Retinal pigment epithelial cell (primary cell): ENCODE results near the gene CELSR2.

Experiments
- DNase-seq: peaks from one replicate; pipeline ENCODE4 v3.0.0-alpha.2; 2010; ENCODE audit warnings: low read depth
- H3K4me3 ChIP-seq: 2 replicates; pipeline ENCODE4 v1.5.1; 2011; ENCODE audit warnings: mild to moderate bottlenecking, low read length, control low read depth, moderate library complexity
- TF ChIP-seq, protein P1 (sequence below): conservative IDR thresholded peaks from 2 replicates; pipeline ENCODE4 v1.5.1; 2011; ENCODE audit warnings: low read depth, low read length, control low read depth, inconsistent platforms

CELSR2 gene

DNA sequence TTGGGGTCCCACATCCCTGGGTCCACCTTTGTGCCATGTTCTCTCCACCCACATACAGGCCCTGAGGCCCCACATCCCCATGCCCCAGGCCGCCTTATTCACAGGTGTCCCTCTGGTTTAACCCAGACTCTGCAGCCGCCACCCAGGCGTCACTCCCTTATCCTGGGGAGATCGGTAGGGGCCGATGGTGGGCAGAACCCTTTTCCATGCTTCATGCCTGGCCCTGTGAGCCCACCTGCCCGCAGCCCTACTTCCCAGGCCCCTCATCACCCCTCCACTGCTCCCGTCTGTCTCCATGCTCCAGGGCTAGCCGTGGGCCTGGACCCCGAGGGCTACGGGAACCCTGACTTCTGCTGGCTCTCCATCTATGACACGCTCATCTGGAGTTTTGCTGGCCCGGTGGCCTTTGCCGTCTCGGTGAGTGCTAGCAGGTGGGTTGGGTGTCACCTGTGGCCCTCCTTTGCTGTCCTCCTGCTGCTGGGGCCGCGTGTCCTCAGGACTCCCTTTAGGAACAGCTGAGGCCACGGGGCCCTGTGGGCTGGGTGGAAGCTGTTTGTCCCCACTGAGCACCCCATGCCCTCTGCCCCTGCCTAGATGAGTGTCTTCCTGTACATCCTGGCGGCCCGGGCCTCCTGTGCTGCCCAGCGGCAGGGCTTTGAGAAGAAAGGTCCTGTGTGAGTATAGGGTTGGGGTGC lies 21.4 kb downstream of the CELSR2 start:
- no peak for DNase-seq
- no peak overlapping the region for H3K4me3 ChIP-seq
- TF ChIP-seq, protein P1, sequence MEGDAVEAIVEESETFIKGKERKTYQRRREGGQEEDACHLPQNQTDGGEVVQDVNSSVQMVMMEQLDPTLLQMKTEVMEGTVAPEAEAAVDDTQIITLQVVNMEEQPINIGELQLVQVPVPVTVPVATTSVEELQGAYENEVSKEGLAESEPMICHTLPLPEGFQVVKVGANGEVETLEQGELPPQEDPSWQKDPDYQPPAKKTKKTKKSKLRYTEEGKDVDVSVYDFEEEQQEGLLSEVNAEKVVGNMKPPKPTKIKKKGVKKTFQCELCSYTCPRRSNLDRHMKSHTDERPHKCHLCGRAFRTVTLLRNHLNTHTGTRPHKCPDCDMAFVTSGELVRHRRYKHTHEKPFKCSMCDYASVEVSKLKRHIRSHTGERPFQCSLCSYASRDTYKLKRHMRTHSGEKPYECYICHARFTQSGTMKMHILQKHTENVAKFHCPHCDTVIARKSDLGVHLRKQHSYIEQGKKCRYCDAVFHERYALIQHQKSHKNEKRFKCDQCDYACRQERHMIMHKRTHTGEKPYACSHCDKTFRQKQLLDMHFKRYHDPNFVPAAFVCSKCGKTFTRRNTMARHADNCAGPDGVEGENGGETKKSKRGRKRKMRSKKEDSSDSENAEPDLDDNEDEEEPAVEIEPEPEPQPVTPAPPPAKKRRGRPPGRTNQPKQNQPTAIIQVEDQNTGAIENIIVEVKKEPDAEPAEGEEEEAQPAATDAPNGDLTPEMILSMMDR = no peak

DNA sequence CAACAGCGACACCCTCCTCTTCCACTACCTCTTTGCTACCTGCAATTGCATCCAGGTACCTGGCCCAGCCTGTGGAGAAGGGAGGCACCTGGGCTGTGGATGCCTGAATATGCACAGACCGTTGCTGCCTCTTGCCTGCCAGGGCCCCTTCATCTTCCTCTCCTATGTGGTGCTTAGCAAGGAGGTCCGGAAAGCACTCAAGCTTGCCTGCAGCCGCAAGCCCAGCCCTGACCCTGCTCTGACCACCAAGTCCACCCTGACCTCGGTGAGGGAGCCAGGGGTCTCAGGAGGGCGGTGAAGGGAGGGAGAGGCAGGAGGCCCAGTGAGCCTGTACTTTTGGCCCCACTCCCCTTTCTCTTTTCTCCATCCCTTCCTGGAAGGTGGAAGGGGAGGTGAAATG lies 22.1 kb downstream of the CELSR2 start:
- no peak overlapping the region for H3K4me3 ChIP-seq
- TF ChIP-seq, protein P1 = no peak

DNA sequence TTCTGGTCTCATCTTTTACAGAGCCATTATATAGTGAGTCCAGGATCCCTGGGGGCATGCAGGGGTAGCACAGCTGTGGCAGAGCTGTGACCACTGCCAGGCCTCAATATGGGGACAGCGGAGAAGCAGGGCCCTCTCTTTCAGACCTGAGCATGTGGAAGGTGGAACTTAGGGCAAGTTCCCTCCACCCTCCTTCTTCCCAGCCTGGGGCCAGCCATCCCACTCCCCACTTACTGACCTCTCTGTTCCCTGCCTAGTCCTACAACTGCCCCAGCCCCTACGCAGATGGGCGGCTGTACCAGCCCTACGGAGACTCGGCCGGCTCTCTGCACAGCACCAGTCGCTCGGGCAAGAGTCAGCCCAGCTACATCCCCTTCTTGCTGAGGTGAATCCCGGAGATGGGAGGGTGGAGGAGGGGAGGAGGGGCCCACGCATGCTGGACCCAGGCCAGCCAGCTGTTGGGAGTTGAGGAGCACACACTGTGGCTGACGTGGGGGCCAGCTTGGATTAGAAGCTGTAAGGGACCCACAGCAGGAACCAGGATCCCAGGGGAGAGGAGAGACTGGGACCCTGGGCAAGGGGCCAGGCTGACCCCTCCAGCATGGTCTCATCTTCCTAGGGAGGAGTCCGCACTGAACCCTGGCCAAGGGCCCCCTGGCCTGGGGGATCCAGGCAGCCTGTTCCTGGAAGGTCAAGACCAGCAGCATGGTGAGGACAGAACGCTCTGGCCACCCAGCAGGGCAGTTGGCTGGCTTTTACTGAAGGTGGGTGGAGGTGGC lies 22.9 kb downstream of the CELSR2 start:
- no peak overlapping the region for H3K4me3 ChIP-seq
- no peak for DNase-seq

More for the DNA sequence above, 22.1 kb downstream of the CELSR2 start:
- no peak for DNase-seq

DNA sequence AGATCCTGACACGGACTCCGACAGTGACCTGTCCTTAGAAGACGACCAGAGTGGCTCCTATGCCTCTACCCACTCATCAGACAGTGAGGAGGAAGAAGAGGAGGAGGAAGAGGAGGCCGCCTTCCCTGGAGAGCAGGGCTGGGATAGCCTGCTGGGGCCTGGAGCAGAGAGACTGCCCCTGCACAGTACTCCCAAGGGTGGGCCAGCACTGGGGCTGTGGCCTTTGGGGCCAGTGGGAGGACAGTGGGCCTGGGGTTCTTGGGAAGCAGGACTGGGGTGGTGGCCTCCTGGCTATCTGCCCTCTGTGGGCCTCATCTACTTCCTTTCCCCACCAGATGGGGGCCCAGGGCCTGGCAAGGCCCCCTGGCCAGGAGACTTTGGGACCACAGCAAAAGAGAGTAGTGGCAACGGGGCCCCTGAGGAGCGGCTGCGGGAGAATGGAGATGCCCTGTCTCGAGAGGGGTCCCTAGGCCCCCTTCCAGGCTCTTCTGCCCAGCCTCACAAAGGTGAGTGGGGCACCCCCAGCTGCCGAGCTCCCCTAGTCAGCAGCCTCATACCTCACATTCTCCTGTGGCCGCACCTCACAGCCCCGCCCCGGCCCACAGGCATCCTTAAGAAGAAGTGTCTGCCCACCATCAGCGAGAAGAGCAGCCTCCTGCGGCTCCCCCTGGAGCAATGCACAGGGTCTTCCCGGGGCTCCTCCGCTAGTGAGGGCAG lies 23.6 kb downstream of the CELSR2 start:
- no peak for DNase-seq
- TF ChIP-seq, protein P1 = peak; percentile 4
- no peak overlapping the region for H3K4me3 ChIP-seq

More for the DNA sequence above, 22.9 kb downstream of the CELSR2 start:
- TF ChIP-seq, protein P1 = no peak

DNA sequence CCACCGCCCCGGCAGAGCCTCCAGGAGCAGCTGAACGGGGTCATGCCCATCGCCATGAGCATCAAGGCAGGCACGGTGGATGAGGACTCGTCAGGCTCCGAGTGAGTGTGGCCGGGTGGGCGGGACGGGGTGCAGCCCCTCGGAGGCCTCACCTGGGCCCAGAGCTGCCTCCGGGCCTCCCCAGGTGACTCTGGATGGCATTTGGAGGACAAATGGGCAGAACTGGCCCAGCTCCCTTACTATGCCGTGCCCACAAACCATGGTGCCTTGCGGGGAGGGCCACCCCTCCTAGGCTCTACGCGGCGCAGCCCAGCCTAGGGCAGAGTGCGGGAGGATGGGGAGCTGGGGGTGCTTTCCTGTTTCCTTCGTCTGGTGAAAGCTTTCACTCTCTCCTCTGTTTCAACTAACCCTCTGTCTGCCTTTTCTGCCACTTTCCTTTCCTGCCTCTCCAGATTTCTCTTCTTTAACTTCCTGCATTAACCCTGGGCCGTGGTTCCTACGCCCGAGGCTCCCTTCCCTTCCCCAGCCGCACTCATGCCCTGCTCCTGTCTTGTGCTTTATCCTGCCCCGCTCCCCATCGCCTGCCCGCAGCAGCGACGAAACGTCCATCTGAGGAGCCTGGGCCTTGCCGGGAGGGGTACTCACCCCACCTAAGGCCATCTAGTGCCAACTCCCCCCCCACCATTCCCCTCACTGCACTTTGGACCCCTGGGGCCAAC lies 24.4 kb downstream of the CELSR2 start:
- no peak for DNase-seq
- no peak overlapping the region for H3K4me3 ChIP-seq
- TF ChIP-seq, protein P1 = no peak

DNA sequence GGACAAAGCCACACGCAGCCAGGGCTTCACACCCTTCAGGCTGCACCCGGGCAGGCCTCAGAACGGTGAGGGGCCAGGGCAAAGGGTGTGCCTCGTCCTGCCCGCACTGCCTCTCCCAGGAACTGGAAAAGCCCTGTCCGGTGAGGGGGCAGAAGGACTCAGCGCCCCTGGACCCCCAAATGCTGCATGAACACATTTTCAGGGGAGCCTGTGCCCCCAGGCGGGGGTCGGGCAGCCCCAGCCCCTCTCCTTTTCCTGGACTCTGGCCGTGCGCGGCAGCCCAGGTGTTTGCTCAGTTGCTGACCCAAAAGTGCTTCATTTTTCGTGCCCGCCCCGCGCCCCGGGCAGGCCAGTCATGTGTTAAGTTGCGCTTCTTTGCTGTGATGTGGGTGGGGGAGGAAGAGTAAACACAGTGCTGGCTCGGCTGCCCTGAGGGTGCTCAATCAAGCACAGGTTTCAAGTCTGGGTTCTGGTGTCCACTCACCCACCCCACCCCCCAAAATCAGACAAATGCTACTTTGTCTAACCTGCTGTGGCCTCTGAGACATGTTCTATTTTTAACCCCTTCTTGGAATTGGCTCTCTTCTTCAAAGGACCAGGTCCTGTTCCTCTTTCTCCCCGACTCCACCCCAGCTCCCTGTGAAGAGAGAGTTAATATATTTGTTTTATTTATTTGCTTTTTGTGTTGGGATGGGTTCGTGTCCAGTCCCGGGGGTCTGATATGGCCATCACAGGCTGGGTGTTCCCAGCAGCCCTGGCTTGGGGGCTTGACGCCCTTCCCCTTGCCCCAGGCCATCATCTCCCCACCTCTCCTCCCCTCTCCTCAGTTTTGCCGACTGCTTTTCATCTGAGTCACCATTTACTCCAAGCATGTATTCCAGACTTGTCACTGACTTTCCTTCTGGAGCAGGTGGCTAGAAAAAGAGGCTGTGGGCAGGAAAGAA lies 25.5 kb downstream of the CELSR2 start:
- TF ChIP-seq, protein P1 = no peak
- DNase-seq = no peak
- no peak overlapping the region for H3K4me3 ChIP-seq
